ENCODE measurements around the gene FCHSD2.

The FCHSD2 gene

GRCh38 chr11:73058989-73059674, 83.0 kb downstream of the FCHSD2 start:
- TF ChIP-seq CTCF (IDR thresholded peaks at IDR 0.05; ENCODE audit: borderline replicate concordance, insufficient read depth, low read depth, low read length): no peak
- H3K4me3 ChIP-seq (ENCODE audit: low read depth, low read length): no peak overlapping the region

GRCh38 chr11:73055655-73056354, 86.3 kb downstream of the FCHSD2 start:
- no peak overlapping the region for H3K4me3 ChIP-seq (ENCODE audit: low read depth, low read length)
- no peak for TF ChIP-seq CTCF (IDR thresholded peaks at IDR 0.05; ENCODE audit: borderline replicate concordance, insufficient read depth, low read depth, low read length)

- H3K4me3 ChIP-seq (ENCODE audit: low read depth, low read length): no peak overlapping the region
- no peak for TF ChIP-seq CTCF (IDR thresholded peaks at IDR 0.05; ENCODE audit: borderline replicate concordance, insufficient read depth, low read depth, low read length)
These were observed 87.1 kb downstream of the FCHSD2 start for GRCh38 chr11:73055002-73055401.

GRCh38 chr11:73053964-73054363, 88.2 kb downstream of the FCHSD2 start:
- no peak for TF ChIP-seq CTCF (IDR thresholded peaks at IDR 0.05; ENCODE audit: borderline replicate concordance, insufficient read depth, low read depth, low read length)
- no peak overlapping the region for H3K4me3 ChIP-seq (ENCODE audit: low read depth, low read length)

GRCh38 chr11:73048446-73048845, 93.7 kb downstream of the FCHSD2 start:
- no peak for TF ChIP-seq CTCF (IDR thresholded peaks at IDR 0.05; ENCODE audit: borderline replicate concordance, insufficient read depth, low read depth, low read length)
- no peak overlapping the region for H3K4me3 ChIP-seq (ENCODE audit: low read depth, low read length)

- no peak overlapping the region for H3K4me3 ChIP-seq (ENCODE audit: low read depth, low read length)
- TF ChIP-seq CTCF (IDR thresholded peaks at IDR 0.05; ENCODE audit: borderline replicate concordance, insufficient read depth, low read depth, low read length): no peak
These were observed 94.2 kb downstream of the FCHSD2 start for GRCh38 chr11:73047773-73048371.
